ENCODE results near the gene ITGA2.

ITGA2 gene

GRCh38 chr5:53066088-53066487 is 76.9 kb downstream of the ITGA2 start:
- DNase-seq, result no peak

GRCh38 chr5:53067641-53068040 is 78.5 kb downstream of the ITGA2 start:
- no peak for DNase-seq

GRCh38 chr5:53068291-53068836 is 79.2 kb downstream of the ITGA2 start:
- no peak for DNase-seq

- DNase-seq, result no peak
Measured at GRCh38 chr5:53069626-53070025, 80.5 kb downstream of the ITGA2 start.

GRCh38 chr5:53071298-53071697 is 82.1 kb downstream of the ITGA2 start:
- no peak for DNase-seq

- DNase-seq, result no peak
Measured at GRCh38 chr5:53071738-53072137, 82.6 kb downstream of the ITGA2 start.

- DNase-seq, result no peak
Measured at GRCh38 chr5:53073348-53073747, 84.2 kb downstream of the ITGA2 start.

- no peak for DNase-seq
Measured at GRCh38 chr5:53076014-53076583, 86.9 kb downstream of the ITGA2 start.

- no peak for DNase-seq
Measured at GRCh38 chr5:53080271-53080670, 91.1 kb downstream of the ITGA2 start.

- DNase-seq, result no peak
Measured at GRCh38 chr5:53083927-53084326, 94.8 kb downstream of the ITGA2 start.

GRCh38 chr5:53084546-53085255 is 95.5 kb downstream of the ITGA2 start:
- no peak for DNase-seq

GRCh38 chr5:53087171-53087570 is 98.0 kb downstream of the ITGA2 start:
- no peak for DNase-seq

- DNase-seq, result no peak
Measured at GRCh38 chr5:53087621-53088121, 98.5 kb downstream of the ITGA2 start.

- DNase-seq, result no peak
Measured at GRCh38 chr5:53089481-53089991, 100.4 kb downstream of the ITGA2 start.

- DNase-seq, result no peak
Measured at GRCh38 chr5:53090229-53090628, 101.1 kb downstream of the ITGA2 start.

GRCh38 chr5:53091289-53091688 is 102.1 kb downstream of the ITGA2 start:
- no peak for DNase-seq

- DNase-seq, result no peak
Measured at GRCh38 chr5:53092242-53092641, 103.1 kb downstream of the ITGA2 start.

- DNase-seq, result no peak
Measured at GRCh38 chr5:53095217-53095616, 106.1 kb downstream of the ITGA2 start.

GRCh38 chr5:53095931-53096525 is 106.9 kb downstream of the ITGA2 start:
- no peak for DNase-seq

- DNase-seq, result no peak
Measured at GRCh38 chr5:53099546-53099945, 110.4 kb downstream of the ITGA2 start.

GRCh38 chr5:53100606-53101005 is 111.5 kb downstream of the ITGA2 start:
- no peak for DNase-seq

GRCh38 chr5:53105611-53106300 is 116.6 kb downstream of the ITGA2 start:
- DNase-seq, result no peak

GRCh38 chr5:53109056-53109442 is 119.9 kb downstream of the ITGA2 start:
- no peak for DNase-seq
